Measurements from ENCODE around the gene RRP8.

RRP8 gene

GRCh38 chr11:6559369-6559768 is 44.0 kb downstream of the RRP8 start:
- no peak for ATAC-seq
- TF ChIP-seq ZC3H10 (CRISPR knock-in tag; IDR thresholded peaks at IDR 0.05), result no peak

- TF ChIP-seq ISL1 (CRISPR knock-in tag; IDR thresholded peaks at IDR 0.05) (no peak), ZNF8 (CRISPR knock-in tag; IDR thresholded peaks at IDR 0.05) (no peak), OSR1 (CRISPR knock-in tag; IDR thresholded peaks at IDR 0.05) (no peak), ZFP3 (CRISPR knock-in tag; IDR thresholded peaks at IDR 0.05) (no peak), PATZ1 (CRISPR knock-in tag; IDR thresholded peaks at IDR 0.05; ENCODE audit: borderline replicate concordance) (no peak), SNAI2 (CRISPR knock-in tag; IDR thresholded peaks at IDR 0.05) (no peak), ZFP30 (CRISPR knock-in tag; IDR thresholded peaks at IDR 0.05) (no peak), TCF4 (CRISPR knock-in tag; IDR thresholded peaks at IDR 0.05; ENCODE audit: borderline replicate concordance) (no peak), GLIS3 (CRISPR knock-in tag; IDR thresholded peaks at IDR 0.05) (no peak), ZNF70 (CRISPR knock-in tag; IDR thresholded peaks at IDR 0.05) (no peak), BACH2 (CRISPR knock-in tag; IDR thresholded peaks at IDR 0.05; ENCODE audit: borderline replicate concordance) (no peak), CREB5 (CRISPR knock-in tag; IDR thresholded peaks at IDR 0.05; ENCODE audit: low read depth) (no peak), RARB (CRISPR knock-in tag; IDR thresholded peaks at IDR 0.05) (no peak), TSHZ2 (CRISPR knock-in tag; IDR thresholded peaks at IDR 0.05) (no peak), CSRNP3 (CRISPR knock-in tag; IDR thresholded peaks at IDR 0.05) (no peak), ESRRG (CRISPR knock-in tag; IDR thresholded peaks at IDR 0.05) (no peak), POU6F1 (CRISPR knock-in tag; IDR thresholded peaks at IDR 0.05; ENCODE audit: borderline replicate concordance, low read depth) (no peak), TOX (CRISPR knock-in tag; IDR thresholded peaks at IDR 0.05; ENCODE audit: borderline replicate concordance) (no peak)
- ATAC-seq, result no peak
Measured at GRCh38 chr11:6557761-6558674, 45.4 kb downstream of the RRP8 start.

GRCh38 chr11:6557063-6557462 is 46.4 kb downstream of the RRP8 start:
- TF ChIP-seq TCF4 (CRISPR knock-in tag; IDR thresholded peaks at IDR 0.05; ENCODE audit: borderline replicate concordance), result no peak
- TF ChIP-seq ZFP3 (CRISPR knock-in tag; IDR thresholded peaks at IDR 0.05), result no peak
- no peak for TF ChIP-seq PPARA (CRISPR knock-in tag; IDR thresholded peaks at IDR 0.05; ENCODE audit: borderline replicate concordance)
- TF ChIP-seq ZNF70 (CRISPR knock-in tag; IDR thresholded peaks at IDR 0.05), result no peak
- no peak for TF ChIP-seq ZFP30 (CRISPR knock-in tag; IDR thresholded peaks at IDR 0.05)
- TF ChIP-seq TOX (CRISPR knock-in tag; IDR thresholded peaks at IDR 0.05; ENCODE audit: borderline replicate concordance), result no peak
- TF ChIP-seq PATZ1 (CRISPR knock-in tag; IDR thresholded peaks at IDR 0.05; ENCODE audit: borderline replicate concordance), result no peak
- TF ChIP-seq SNAI2 (CRISPR knock-in tag; IDR thresholded peaks at IDR 0.05), result no peak
- no peak for TF ChIP-seq ZC3H10 (CRISPR knock-in tag; IDR thresholded peaks at IDR 0.05)
- no peak for TF ChIP-seq ISL1 (CRISPR knock-in tag; IDR thresholded peaks at IDR 0.05)
- no peak for TF ChIP-seq CREB5 (CRISPR knock-in tag; IDR thresholded peaks at IDR 0.05; ENCODE audit: low read depth)
- no peak for TF ChIP-seq TSHZ2 (CRISPR knock-in tag; IDR thresholded peaks at IDR 0.05)
- TF ChIP-seq OSR1 (CRISPR knock-in tag; IDR thresholded peaks at IDR 0.05), result no peak
- no peak for ATAC-seq
